ENCODE measurements around the gene PEDS1. TPM values are rescaled to one million over a fixed set of nuclear protein-coding genes. Genes with fewer than 3 reads are reported as not detected.
"Not testable (repeated sequence)": the region's sequence is repeated elsewhere in the genome, so short reads cannot be mapped to it uniquely, and the experiment has no call there.

PEDS1 gene
- total and polyA plus RNA-seq, 4 donors = 6.5 to 22.6 (median 15.5) TPM

DNA sequence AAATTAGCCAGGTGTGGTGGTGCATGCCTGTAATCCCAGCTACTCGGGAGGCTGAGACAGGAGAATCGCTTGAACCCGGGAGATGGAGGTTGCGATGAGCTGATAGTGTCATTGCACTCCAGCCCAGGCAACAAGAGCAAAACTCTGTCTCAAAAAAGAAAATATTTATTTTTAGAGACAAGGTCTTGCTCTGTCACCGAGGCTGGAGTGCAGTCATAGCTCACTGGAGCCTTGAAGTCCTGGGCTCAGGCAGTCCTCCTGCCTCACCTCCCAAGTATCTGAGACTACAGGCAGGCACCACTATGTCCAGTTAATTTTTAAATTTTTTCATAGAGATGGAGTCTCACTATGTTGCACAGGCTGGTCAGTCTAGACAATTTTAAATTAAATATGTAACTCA lies 20.9 kb upstream of the PEDS1 start:
- Histone ChIP-seq H3K4me3 (ENCODE audit: low read length in 2 of 2) (no peak overlapping the region), H3K9me3 (ENCODE audit: control insufficient read depth, low read length) (no peaks in the 10 kb centered on the region), H3K27ac (ENCODE audit: low read depth in 1 of 2, low read length in 2 of 2) (no peak overlapping the region), H3K36me3 (ENCODE audit: control insufficient read depth in 1 of 2, insufficient read depth in 2 of 2, low read length in 1 of 2) (no peaks in the 10 kb centered on the region), H3K27me3 (ENCODE audit: control insufficient read depth in 1 of 2, insufficient read depth in 2 of 2, low read length in 1 of 2) (no peaks in the 10 kb centered on the region), H3K4me1 (ENCODE audit: control insufficient read depth in 1 of 2, insufficient read depth in 2 of 2, low read length in 2 of 2) (no peaks in the 10 kb centered on the region)
- 82 to 94% methylated on average over 5 of the region's 5 CpGs for WGBS, 2 donors
- DNase-seq (no peak), ATAC-seq (ENCODE audit: low FRiP score) (no peak)
- intact Hi-C loops (cut with DNase I) = loop anchor here in 1 of 2 donors (10.0 kb wide), 1 partner anchor 190 kb away; the partner anchor contains the start of gene SNAI1

DNA sequence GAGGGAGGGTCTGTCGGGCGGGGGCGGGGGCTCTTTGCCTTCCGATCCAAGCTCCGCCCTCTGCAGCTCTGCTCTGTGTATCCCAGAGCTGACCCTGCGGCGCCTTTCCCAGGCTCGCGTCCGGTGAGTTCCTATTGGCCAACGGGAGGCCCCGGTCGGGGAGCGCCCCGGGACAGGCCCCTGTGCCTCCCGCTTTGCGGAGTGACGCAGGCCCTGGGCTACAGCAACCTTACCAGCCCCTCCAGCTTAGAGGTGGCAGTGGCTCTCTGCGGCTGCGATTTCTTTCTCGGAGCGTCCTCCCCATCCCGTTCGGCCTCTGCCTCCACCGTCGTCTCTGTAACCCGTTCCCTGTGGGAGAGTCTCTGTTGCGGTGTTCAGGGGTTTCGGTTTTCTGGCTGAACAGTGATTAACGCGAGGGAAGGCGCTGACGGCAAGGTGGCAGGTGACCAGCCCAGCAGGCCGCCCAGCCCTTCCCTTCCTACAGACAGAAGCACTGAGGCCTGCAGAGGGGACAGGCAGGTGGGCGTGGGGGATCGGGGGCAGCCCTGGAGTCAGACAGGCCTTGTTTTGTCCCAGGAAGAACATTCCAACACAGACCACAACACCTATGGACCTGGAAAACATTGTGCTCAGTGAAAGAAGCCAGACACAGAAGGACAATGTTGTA lies 19.0 kb upstream of the PEDS1 start:
- Histone ChIP-seq H3K27me3 (ENCODE audit: control insufficient read depth in 1 of 2, insufficient read depth in 2 of 2, low read length in 1 of 2) (no peaks in the 10 kb centered on the region), H3K27ac (ENCODE audit: low read depth in 1 of 2, low read length in 2 of 2) (peak overlapping the region in 1 of 2 donors; percentile 60), H3K4me3 (ENCODE audit: low read length in 2 of 2) (peak overlapping the region; percentile 20 to 30), H3K9me3 (ENCODE audit: control insufficient read depth, low read length) (no peaks in the 10 kb centered on the region), H3K4me1 (ENCODE audit: control insufficient read depth in 1 of 2, insufficient read depth in 2 of 2, low read length in 2 of 2) (no peaks in the 10 kb centered on the region), H3K36me3 (ENCODE audit: control insufficient read depth in 1 of 2, insufficient read depth in 2 of 2, low read length in 1 of 2) (no peaks in the 10 kb centered on the region)
- intact Hi-C loops (cut with DNase I) = loop anchor here in 1 of 2 donors (10.0 kb wide), 1 partner anchor 188 kb away; the partner anchor contains the start of gene SNAI1
- 1 to 2% methylated on average over 33 to 36 of the region's 36 CpGs for WGBS, 2 donors
- peak; percentile 93 for ATAC-seq (ENCODE audit: low FRiP score)
- peak; percentile 91 to 92 for DNase-seq

GRCh38 chr20:50170549-50171220 lies 17.2 kb upstream of the PEDS1 start:
- H3K9me3 ChIP-seq (ENCODE audit: control insufficient read depth, low read length) = no peaks in the 10 kb centered on the region
- DNase-seq (no peak), ATAC-seq (ENCODE audit: low FRiP score) (no peak)
- H3K27me3 ChIP-seq (ENCODE audit: control insufficient read depth in 1 of 2, insufficient read depth in 2 of 2, low read length in 1 of 2) = no peaks in the 10 kb centered on the region
- H3K27ac ChIP-seq (ENCODE audit: low read depth in 1 of 2, low read length in 2 of 2) = no peak overlapping the region
- no peaks in the 10 kb centered on the region for H3K36me3 ChIP-seq (ENCODE audit: control insufficient read depth in 1 of 2, insufficient read depth in 2 of 2, low read length in 1 of 2)
- WGBS, 2 donors = 92 to 93% methylated on average over 14 of the region's 14 CpGs
- intact Hi-C loops (cut with DNase I) = loop anchor here in 1 of 2 donors (10.0 kb wide), 1 partner anchor 186 kb away; the partner anchor contains the start of gene SNAI1
- no peaks in the 10 kb centered on the region for H3K4me1 ChIP-seq (ENCODE audit: control insufficient read depth in 1 of 2, insufficient read depth in 2 of 2, low read length in 2 of 2)
- H3K4me3 ChIP-seq (ENCODE audit: low read length in 2 of 2) = no peak overlapping the region

- Histone ChIP-seq H3K9me3 (ENCODE audit: control insufficient read depth, low read length) (no peaks in the 10 kb centered on the region), H3K27ac (ENCODE audit: low read depth in 1 of 2, low read length in 2 of 2) (no peak overlapping the region), H3K4me3 (ENCODE audit: low read length in 2 of 2) (no peak overlapping the region), H3K36me3 (ENCODE audit: control insufficient read depth in 1 of 2, insufficient read depth in 2 of 2, low read length in 1 of 2) (no peaks in the 10 kb centered on the region), H3K4me1 (ENCODE audit: control insufficient read depth in 1 of 2, insufficient read depth in 2 of 2, low read length in 2 of 2) (no peaks in the 10 kb centered on the region), H3K27me3 (ENCODE audit: control insufficient read depth in 1 of 2, insufficient read depth in 2 of 2, low read length in 1 of 2) (no peaks in the 10 kb centered on the region)
- peak; percentile 78 to 91 for DNase-seq
- 22 to 23% methylated on average over 5 of the region's 5 CpGs for WGBS, 2 donors
- ATAC-seq (ENCODE audit: low FRiP score) = peak; percentile 71
- intact Hi-C loops (cut with DNase I) = loop anchor here (1.0 to 5.0 kb wide), 3 partner anchors 48 to 192 kb away; no protein-coding TSS in a partner anchor
Observed at GRCh38 chr20:50169329-50169823, 15.9 kb upstream of the PEDS1 start.

- peak overlapping the region in 1 of 2 donors; percentile 85 for H3K27ac ChIP-seq (ENCODE audit: low read depth in 1 of 2, low read length in 2 of 2)
- ATAC-seq (ENCODE audit: low FRiP score) = peak; percentile 97
- no peaks in the 10 kb centered on the region for H3K27me3 ChIP-seq (ENCODE audit: control insufficient read depth in 1 of 2, insufficient read depth in 2 of 2, low read length in 1 of 2)
- no peaks in the 10 kb centered on the region for H3K4me1 ChIP-seq (ENCODE audit: control insufficient read depth in 1 of 2, insufficient read depth in 2 of 2, low read length in 2 of 2)
- H3K36me3 ChIP-seq (ENCODE audit: control insufficient read depth in 1 of 2, insufficient read depth in 2 of 2, low read length in 1 of 2) = no peaks in the 10 kb centered on the region
- 10 to 12% methylated on average over 20 of the region's 20 CpGs for WGBS, 2 donors
- H3K4me3 ChIP-seq (ENCODE audit: low read length in 2 of 2) = peak overlapping the region in 1 of 2 donors; percentile 26
- DNase-seq = peak; percentile 98
- intact Hi-C loops (cut with DNase I) = loop anchor here in 1 of 2 donors (5.0 kb wide), 1 partner anchor 189 kb away; no protein-coding TSS in a partner anchor
- no peaks in the 10 kb centered on the region for H3K9me3 ChIP-seq (ENCODE audit: control insufficient read depth, low read length)
Observed at GRCh38 chr20:50165684-50166554, 12.4 kb upstream of the PEDS1 start.

GRCh38 chr20:50163570-50164317 lies 10.2 kb upstream of the PEDS1 start:
- Histone ChIP-seq H3K4me3 (ENCODE audit: low read length in 2 of 2) (no peak overlapping the region), H3K27ac (ENCODE audit: low read depth in 1 of 2, low read length in 2 of 2) (no peak overlapping the region), H3K27me3 (ENCODE audit: control insufficient read depth in 1 of 2, insufficient read depth in 2 of 2, low read length in 1 of 2) (no peaks in the 10 kb centered on the region), H3K36me3 (ENCODE audit: control insufficient read depth in 1 of 2, insufficient read depth in 2 of 2, low read length in 1 of 2) (no peaks in the 10 kb centered on the region), H3K4me1 (ENCODE audit: control insufficient read depth in 1 of 2, insufficient read depth in 2 of 2, low read length in 2 of 2) (no peaks in the 10 kb centered on the region), H3K9me3 (ENCODE audit: control insufficient read depth, low read length) (no peaks in the 10 kb centered on the region)
- 80 to 84% methylated on average over 9 of the region's 9 CpGs for WGBS, 2 donors
- no peak for DNase-seq
- ATAC-seq (ENCODE audit: low FRiP score) = no peak
- intact Hi-C loops (cut with DNase I) = no loop called here

DNA sequence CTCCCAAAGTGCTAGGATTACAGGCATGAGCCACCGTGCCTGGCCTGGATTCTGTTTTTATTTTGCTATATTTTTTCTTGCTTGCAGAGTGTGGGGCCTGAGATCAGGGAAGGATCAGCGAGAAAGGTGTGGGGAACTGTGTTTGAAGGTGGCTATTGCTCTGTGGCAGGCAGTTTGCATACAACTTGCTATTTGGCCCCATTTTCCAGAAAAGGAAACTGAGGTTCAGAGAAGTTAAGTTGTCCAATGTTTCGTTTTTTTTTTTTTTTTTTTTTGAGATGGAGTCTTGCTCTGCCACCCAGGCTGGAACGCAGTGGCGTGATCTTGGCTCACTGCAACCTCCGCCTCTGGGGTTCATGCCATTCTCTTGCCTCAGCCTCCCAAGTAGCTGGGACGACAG lies 8.0 kb upstream of the PEDS1 start:
- ATAC-seq (ENCODE audit: low FRiP score); intact Hi-C loops (cut with DNase I); H3K4me3 ChIP-seq (ENCODE audit: low read length in 2 of 2); DNase-seq; H3K4me1 ChIP-seq (ENCODE audit: control insufficient read depth in 1 of 2, insufficient read depth in 2 of 2, low read length in 2 of 2); H3K27me3 ChIP-seq (ENCODE audit: control insufficient read depth in 1 of 2, insufficient read depth in 2 of 2, low read length in 1 of 2); H3K36me3 ChIP-seq (ENCODE audit: control insufficient read depth in 1 of 2, insufficient read depth in 2 of 2, low read length in 1 of 2); H3K27ac ChIP-seq (ENCODE audit: low read depth in 1 of 2, low read length in 2 of 2); H3K9me3 ChIP-seq (ENCODE audit: control insufficient read depth, low read length): not testable (repeated sequence)
- 91 to 93% methylated on average over 6 to 7 of the region's 7 CpGs for WGBS, 2 donors

DNA sequence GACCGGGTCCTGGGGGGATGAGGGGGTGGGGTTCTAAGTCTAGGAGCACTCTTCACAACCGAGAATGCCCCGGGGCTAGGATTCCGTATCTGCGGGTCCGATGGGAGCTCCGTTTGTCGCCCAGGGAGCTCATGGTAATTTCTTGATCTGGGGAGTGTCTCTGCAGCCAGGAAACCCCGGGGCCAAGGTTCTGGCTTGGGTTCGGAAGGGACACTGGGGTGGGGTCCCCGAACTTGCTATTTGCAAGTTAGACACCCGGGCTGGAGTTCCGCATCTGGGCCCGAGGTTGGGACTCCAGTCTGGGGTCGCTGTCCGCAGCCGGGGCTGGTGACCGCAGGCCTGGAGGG lies 397 bp downstream of the PEDS1 start:
- Histone ChIP-seq H3K4me3 (ENCODE audit: low read length in 2 of 2) (peak overlapping the region; percentile 64 to 86), H3K27ac (ENCODE audit: low read depth in 1 of 2, low read length in 2 of 2) (peak overlapping the region in 1 of 2 donors; percentile 15), H3K4me1 (ENCODE audit: control insufficient read depth in 1 of 2, insufficient read depth in 2 of 2, low read length in 2 of 2) (peaks cover 0 to 4% of the 10 kb centered on the region in 2 donors), H3K9me3 (ENCODE audit: control insufficient read depth, low read length) (no peaks in the 10 kb centered on the region), H3K36me3 (ENCODE audit: control insufficient read depth in 1 of 2, insufficient read depth in 2 of 2, low read length in 1 of 2) (no peaks in the 10 kb centered on the region), H3K27me3 (ENCODE audit: control insufficient read depth in 1 of 2, insufficient read depth in 2 of 2, low read length in 1 of 2) (no peaks in the 10 kb centered on the region)
- 0% methylated on average over 17 to 18 of the region's 18 CpGs for WGBS, 2 donors
- DNase-seq = no peak
- ATAC-seq (ENCODE audit: low FRiP score) = no peak
- intact Hi-C loops (cut with DNase I) = no loop called here

All from aorta (tissue), 5 donors.